Measurements from ENCODE around the gene ADM2. TPM values are rescaled to one million over a fixed set of nuclear protein-coding genes. Genes with fewer than 3 reads are reported as not detected.

The ADM2 gene
- total RNA-seq, 1 experiment from 2014 or later: 0.79 TPM

DNA sequence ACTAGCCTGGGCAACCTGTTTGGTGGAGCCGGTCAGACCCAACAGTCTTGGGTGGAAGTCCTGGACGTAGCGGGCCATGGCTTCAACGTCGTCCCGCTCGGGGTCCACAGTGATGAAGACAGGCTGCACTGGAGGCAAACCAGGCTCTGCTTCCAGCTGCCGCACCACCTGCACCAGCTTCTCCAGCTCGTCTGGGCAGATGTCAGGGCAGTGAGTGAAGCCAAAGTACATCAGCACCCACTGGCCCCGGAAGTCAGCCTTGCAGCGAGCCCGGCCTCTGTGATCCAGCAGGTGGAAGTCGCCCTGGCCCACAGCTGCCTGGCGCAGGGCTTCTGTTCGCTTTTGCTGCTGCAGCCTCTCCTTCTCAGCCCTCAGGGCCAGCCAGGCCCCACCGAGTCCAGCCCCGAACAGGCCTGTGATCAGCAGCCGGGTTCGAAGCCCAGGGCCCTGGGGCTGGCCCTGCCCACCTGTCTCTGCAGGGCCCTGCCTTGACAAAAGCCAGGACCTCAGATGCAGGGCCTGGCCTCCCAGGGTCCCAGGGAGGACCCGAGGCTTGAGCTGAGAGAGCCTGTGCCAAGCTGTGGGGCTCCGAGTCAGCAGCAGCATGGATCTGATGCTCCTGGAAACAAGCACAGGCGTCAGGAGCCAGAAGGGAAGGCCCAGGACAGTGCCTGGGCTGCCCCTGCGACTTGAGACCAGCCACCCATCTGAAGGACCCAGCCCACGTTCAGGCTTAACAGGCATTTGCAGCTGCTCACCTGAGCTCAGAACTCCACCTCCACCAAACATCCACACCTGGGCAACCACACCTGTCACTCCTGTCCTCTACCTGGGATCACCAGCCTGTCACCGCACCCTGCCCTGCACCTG, 42.7 kb downstream of the ADM2 start:
- DNase-seq (ENCODE audit: low read depth): no peak

DNA sequence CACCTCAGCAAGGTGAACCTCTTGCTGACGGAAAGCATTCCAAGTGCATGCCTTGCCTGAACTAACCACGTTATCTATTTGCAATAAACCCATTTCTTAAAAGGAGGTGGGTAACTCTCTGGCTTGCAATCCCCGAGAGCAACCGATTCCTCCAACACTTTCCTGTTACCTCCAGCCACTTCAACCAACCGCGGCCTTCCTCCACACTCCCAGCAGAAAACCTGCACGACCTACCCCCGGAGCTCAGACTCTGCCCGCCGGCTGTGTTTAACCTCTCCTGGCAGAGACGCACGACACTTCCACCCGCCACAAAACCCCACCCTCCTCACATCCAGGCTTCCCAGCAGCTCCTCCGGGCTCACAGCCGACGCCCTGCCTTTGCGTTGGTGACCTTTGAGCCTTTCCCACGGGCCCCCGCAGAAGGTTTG, 43.3 kb downstream of the ADM2 start:
- no peak for DNase-seq (ENCODE audit: low read depth)

DNA sequence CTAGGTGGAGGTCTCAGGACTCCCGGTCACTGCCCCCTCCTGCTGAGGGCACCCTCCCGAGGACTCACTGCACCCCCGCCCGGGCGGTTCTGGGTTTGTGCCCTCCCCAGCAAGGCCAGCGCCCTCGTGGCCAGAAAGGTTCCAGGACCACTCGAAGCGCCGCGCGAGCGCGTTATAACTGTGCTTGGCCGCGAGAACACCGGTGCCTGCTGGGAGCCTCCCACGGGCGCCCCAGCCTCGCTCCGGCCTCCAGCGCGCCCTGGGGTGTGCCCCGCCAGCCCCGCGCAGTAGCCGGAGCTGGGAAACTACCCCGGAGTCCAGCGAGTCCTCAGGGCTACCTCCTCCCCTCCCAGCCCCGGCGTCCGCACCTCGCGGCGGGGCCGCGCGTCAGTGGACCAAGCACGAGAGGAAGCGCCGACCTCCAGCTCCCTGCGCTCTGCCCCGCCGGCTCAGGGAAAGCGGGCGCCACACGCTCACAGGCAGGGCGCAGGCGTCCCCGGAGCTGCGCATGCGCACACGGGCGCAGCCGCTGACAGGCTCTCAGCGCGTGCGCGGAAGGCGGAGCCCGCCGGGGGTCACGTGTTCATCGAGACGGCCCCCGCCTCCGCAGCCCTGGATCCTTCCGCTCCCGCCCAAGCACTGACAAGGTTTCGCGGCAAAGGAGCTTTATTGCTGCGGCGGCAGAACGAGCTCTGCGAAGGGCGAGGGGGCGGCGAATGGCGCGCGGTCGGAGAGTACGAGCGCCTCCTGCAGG, 43.9 kb downstream of the ADM2 start, which contains the start of gene SCO2:
Gene SCO2, minus strand, starts transcription at position 495 of the 754 bp plus-strand sequence. CDS start 1,187 bp downstream, outside the sequence.
- DNase-seq (ENCODE audit: low read depth): peak; percentile 94

DNA sequence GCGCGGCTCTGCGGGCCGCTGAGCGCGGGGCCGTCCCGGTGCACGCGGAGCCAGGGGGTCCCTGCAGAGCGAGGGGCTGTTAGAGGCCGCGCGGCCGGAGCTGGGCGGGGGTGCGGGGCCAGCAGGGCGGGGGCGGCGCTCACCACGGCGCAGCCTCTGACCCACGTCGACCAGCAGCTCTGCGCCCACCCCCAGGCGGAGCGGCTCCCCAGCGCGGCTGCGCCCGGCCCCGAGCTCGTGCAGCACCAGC, 44.4 kb downstream of the ADM2 start:
- no peak for DNase-seq (ENCODE audit: low read depth)

DNA sequence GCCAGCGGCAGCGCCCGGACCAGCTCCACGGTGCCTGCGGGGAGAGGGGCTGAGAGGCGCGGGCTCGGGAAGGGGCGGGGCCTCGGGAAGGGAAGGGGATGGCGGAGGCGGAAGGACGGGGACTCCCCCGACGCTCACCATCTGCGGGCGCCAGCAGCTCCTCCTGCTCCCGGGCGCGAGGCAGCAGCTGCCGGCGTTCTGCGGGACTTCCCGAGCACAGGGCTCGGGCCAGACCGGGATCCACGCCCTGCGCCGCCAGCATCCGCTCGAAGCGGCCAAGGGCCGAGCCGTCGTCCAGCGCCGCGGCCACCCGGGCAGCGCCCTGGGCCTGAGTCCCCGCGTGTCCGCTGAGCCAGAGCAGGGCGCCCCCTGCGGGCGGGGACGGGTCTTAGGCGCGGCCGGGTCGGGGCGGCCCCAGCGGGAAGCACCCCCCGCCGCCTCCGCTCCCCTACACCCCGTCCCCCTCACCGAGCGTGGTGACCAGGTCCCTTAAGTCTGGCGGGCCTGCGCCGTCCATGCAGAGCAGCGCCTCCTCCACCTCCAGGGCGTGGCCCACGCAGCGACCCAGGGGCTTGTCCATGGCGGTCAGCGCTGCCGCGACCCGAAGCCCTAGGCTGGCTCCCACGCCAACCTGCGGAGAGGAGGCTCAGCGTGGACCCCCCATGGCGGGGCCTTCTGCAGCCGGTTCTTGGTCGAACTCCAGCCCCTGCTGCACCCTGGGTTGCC, 44.9 kb downstream of the ADM2 start:
- peak; percentile 72 for DNase-seq (ENCODE audit: low read depth)

DNA sequence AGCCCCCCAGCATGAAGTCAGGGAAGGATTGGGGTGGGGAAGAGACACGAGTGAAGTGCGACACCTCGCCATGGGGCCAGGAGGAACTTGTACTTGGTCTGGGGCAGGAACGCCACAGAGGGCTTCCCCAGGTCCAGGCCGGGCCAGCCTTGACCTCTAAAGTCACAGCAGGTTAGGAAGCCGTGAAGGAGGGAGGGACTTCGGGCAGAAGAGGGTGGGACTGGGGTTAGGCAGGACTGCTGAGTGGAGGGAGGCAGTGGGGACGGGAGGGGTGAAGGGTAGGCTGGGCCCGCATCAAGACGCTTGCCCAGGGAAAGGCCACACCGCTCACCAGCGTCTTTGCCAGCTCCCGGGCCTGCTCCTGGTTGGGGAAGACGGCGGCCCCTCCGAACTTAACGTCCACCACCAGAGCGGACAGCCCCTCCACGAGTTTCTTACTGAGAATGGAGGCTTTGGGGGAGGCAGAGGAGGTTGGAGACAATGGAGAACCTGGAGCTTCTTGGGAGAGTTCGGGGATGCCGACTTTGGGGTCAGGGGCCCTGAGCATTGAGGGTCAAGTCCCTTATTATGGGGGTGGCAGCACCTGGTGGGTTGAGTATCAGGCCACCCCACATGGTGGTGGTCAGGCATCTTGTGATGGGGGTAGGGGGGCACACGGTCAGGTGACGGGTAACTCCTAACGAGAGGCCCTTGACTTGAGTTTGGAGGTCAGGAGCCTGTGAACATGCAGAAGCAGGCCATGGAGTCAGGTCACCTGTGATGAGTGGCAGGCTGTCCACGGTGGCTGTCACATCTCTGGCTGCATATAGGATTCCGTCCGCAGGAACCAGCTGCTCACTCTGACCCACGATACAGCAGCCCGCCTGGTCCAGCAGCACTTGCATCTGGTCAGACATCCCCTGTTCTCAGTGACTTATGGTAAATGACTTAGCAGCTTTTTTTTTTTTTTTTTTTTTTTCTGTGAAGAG, 45.8 kb downstream of the ADM2 start:
- no peak for DNase-seq (ENCODE audit: low read depth)

DNA sequence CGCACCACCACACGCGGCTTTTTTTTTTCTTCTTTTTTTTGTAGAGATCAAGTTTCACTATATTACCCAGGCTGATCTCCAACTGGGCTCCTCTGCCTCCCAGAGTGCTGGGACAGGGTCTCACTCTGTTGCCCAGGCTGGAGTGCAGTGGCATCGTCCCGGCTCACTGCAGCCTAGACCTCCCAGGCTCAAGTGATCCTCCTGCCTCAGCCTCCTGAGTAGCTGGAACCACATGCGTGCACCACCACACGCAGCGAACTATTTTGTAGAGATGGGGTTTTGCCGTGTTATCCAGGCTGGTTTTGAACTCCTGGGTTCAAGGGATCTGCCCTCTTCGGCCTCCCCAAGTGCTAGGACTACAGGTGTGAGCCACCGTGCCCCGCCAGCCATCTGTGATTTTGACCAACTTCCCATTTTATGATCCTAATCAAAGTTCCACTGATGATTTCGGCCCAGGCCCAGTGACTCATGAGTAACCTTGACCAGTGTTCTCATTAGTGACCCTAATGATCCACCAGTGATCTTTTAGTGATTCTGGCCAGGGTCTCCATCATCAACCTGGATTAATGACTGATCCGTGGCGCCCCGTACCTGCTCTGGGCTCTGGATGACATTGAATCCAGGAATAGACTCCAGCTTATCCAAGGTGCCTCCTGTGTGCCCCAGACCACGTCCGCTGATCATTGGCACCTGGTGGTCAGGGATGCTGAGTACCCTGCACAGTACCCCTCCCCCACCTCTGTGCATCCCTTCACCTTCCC, 46.8 kb downstream of the ADM2 start:
- DNase-seq (ENCODE audit: low read depth): no peak

DNA sequence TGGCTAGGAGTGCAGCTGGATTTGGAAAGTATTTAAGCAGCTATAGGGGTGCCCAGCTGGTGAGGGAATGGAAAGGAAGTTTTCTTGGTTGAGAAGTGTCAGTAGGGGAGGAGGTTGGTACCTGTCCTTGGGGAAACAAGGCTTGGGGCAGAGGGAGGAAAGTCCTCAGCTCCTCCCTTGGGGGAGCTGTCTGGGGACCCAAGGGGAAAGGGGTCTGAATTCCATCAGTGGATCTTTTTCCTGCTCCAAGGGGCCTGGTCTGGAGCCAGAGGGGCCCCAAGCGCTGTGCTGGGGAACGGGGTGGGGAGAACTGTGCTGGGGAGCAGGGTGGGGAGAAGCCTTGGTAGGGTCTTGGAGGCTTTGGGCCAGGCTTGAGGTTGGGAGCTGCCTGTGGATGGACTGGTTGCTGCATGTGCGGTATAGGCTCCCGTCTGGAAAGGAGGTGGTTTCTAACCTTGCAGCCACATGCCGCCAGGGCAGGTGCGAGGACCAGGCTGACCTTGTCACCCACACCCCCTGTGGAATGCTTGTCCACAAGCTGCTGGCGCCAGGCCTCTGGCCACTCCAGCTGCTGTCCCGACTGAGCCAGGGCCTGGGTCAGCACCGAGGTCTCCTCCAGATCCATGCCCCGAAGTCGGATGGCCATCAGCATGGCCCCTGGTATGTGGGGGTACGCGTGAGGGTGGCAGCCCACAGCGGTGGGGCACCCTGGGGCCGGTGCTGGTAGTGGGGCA, 47.5 kb downstream of the ADM2 start:
- DNase-seq (ENCODE audit: low read depth): no peak

DNA sequence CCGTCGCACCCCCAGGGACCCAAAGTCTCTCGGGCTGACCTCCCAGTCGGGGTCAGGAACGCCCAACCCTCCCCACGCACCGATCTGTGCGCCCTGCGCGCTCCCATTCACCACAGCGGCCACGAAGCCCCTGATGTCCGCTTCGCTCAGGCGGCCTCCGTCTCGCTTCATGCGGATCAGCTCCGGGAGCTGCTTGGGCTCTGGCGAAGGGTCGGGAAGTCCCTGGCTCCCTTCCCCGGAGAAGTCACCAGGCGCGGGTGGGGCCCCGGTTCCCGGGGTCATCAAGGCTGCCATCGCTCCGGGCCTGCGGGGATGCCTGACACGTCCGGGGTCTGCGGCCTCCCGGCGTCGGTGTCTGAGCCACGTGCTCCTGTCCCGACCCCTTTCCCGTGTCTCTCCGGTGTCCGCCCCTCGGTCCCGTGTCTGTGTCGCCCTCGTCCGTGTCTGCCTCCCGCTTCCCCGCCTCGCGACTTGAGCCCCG, 48.1 kb downstream of the ADM2 start:
- DNase-seq (ENCODE audit: low read depth): no peak

DNA sequence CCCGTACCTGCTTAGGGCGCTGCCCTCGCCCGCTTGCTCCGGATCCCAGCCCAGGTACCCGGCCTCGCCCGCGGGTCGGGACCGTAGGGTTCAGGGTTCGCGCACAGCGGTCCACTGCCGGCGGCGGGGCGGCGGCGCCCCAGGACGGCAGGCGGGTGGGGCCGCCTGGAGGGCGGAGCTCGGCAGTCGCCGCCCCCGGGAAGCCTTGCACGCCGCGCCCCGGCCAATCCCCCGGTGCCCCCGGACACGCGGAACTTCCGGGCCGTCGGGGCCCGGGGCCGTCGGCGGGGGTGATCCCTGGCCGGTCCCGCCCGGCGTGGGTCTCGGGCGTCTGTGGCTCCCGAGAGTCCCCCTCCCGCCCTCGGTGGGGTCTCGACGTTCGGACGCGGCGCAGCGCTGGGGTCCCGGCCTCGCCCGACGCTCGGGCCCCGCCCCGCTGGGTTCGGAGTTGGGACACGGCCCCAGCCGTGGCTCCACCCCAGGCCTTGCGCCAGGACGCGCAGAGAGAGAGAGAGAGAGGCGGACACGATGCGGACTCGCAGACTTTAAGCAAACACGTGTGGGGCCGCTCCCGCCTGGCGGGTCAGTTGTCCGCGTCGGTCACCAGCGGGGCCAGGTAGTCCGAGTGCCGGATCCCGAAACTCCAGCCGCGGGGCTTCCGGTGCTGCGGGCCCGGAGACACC, 48.7 kb downstream of the ADM2 start, which contains the start of gene TYMP:
Gene TYMP, minus strand, starts transcription at position 116 of the 683 bp plus-strand sequence. CDS start 303 bp downstream, outside the sequence.
- DNase-seq (ENCODE audit: low read depth): no peak

DNA sequence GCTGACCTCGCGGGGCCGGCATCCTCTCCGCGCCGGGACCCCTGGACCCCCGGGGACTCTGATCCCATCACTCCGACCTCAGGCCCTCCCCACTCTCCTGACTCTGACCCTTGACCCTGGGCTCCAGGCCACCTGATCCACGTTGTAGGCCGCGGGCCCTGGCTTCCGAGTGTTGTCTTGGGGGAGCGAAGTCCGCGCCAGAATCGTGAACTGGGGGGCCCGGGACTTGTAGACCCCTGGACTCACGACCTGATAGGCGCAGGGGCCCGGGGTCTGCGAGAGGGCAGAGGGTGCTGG, 49.2 kb downstream of the ADM2 start:
- no peak for DNase-seq (ENCODE audit: low read depth)

DNA sequence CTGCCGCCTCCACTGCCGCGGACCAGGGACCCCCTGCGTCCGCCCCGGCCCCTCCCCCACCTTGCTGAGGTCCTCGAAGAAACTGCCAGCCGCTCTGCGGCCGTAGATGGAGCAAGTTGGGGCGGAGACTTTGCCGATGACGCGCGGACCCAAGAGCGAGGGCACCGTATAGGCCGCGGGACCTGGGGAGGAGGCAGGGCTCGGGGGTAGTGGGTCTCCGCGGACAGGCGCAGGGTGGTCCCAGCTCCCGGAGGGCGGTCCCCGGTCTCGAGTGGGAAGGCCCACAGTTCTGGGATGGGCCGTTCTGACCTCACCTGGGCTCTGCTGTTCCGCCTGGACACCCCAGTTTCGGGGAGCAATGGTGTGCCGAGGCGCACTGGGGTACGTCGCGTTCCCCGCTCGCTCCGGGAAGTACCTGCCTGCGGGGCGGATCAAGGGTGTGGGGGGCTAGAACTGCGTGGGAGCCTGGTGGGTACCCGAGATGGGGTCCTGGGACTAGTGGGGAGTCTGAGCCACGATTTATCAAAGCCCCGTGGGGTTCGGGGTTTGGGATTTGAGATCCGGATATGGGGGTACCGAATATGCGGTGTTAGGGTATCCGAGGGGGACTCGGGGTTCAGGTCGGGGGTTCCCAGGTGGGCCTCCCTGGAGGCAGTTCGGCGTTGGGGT, 49.7 kb downstream of the ADM2 start:
- no peak for DNase-seq (ENCODE audit: low read depth)

DNA sequence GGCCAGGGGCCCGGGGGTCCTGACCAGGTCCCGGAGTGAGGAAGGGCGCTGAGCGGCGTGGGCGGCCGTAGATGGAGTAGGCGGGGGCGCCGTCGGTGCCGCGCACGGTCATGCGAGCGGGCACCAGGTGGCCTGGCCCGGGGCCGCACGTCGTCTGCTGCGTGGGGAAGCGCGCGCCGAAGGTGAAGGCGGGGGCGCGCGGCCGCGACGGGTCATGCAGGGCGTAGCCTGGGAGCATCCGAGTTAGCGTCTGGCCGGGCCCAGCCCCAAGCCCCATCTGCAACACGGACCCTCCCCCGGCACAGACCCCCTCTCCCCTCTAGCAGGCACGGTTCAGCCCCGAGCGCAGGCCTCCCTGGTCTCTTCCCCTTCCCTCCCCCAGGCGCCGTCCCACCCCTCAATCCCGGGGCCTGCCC, 50.2 kb downstream of the ADM2 start:
- no peak for DNase-seq (ENCODE audit: low read depth)

DNA sequence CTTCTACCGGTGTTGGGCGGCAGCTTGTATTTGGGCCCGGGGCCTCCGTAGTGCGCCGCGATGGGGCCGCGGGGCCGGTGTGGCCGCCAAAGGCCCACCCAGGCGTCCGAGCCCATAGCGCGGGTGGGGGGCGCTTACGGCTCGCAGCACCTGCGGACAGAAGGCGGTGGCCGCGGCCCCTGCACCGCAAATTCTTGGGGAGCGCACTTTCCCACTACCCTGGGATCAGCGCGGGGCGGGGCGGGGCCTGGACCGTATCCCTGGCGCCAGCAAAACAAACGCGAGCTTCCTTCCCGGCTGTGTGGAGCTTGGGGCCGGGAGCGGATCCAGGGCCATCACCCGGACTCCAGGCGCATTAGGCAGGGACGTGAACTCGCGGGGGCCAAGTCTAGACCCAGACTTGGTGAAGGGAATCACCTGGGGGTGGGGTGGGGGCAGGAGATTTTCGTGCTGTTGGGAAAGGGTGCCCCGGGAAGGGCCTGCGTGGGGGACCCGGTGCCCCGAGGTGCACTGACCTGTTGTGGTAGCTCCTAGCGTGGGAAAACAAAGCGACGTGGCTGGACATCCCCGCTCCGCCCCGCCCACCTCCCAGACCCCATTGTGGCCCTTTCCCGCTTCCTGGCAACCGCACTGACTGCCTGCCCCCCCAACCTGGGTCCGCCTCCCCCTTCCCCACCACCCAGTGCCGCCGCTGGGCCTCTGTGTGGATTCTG, 50.8 kb downstream of the ADM2 start:
- no peak for DNase-seq (ENCODE audit: low read depth)

DNA sequence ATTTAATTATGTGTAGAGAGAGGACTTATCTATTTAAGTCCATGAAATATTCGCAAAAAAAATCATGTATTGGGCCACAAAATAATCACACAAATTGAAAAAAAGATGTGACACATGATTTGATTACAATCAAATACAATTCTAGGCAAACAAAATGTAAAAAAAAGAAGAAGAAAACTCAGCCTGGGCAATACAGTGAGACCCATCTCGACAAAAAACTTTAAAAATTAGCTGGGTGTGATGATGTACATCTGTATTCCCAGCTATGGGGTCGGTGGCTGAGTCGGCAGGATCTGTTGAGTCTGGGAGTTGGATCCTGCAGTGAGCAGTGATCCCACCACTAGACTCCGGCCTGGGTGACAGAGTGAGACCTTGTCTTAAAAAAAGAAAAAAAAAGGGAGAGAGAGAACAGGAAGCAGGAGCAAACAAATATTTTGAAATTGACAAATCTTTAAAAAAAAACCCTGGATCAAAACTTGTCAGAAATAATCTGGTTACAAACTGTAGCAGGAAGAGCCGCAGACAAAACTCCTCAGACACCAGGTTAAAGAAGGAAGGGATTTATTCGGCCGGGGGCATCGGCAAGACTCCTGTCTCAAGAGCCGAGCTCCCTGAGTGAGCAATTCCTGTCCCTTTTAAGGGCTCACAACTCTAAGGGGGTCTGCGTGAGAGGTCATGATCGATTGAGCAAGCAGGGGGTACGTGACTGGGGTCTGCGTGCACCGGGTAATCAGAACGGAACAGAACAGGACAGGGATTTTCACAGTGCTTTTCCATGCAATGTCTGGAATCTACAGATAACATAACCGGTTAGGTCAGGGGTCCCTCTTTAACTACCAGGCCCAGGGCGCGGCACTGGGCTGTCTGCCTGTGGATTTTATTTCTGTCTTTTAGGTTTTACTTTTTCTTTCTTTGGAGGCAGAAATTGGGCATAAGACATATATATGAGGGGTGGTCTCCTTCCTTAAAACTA, 51.8 kb downstream of the ADM2 start:
- DNase-seq (ENCODE audit: low read depth): no peak
